Stimulated activated CD4-positive, alpha-beta T cell treated with anti-CD3 and anti-CD28 coated beads, Interleukin-1b, Interleukin-23, amount 100 ng/mL, for 48 hours (primary cell): Measurements from ENCODE around the gene P2RX4.
"Not testable (repeated sequence)": the region's sequence is repeated elsewhere in the genome, so short reads cannot be mapped to it uniquely, and the experiment has no call there.

ENCODE experiments used
- DNase-seq: peaks from one replicate; pipeline ENCODE4 v3.0.0-alpha.2; 2020

The P2RX4 gene

GRCh38 chr12:121209624-121210572 is at the start of gene P2RX4:
Gene P2RX4, plus strand, starts transcription at chr12:121210129. Its CDS starts 36 bp downstream, at chr12:121210165.
- peak; percentile 87 for DNase-seq

GRCh38 chr12:121162384-121162783 is 47.5 kb upstream of the P2RX4 start:
- no peak for DNase-seq

GRCh38 chr12:121162985-121163384 is 46.9 kb upstream of the P2RX4 start:
- DNase-seq = no peak

- not testable (repeated sequence) for DNase-seq
Observed at GRCh38 chr12:121164839-121165238, 45.1 kb upstream of the P2RX4 start.

- DNase-seq = no peak
Observed at GRCh38 chr12:121165316-121165715, 44.6 kb upstream of the P2RX4 start.

- no peak for DNase-seq
Observed at GRCh38 chr12:121166356-121166755, 43.6 kb upstream of the P2RX4 start.

- no peak for DNase-seq
Observed at GRCh38 chr12:121167232-121167820, 42.6 kb upstream of the P2RX4 start.

- no peak for DNase-seq
Observed at GRCh38 chr12:121167951-121168350, 42.0 kb upstream of the P2RX4 start.

- no peak for DNase-seq
Observed at GRCh38 chr12:121170151-121170550, 39.8 kb upstream of the P2RX4 start.

GRCh38 chr12:121170611-121171260 is 39.2 kb upstream of the P2RX4 start:
- no peak for DNase-seq

GRCh38 chr12:121172145-121172544 is 37.8 kb upstream of the P2RX4 start:
- DNase-seq = no peak

- no peak for DNase-seq
Observed at GRCh38 chr12:121175383-121176119, 34.4 kb upstream of the P2RX4 start.

- DNase-seq = no peak
Observed at GRCh38 chr12:121176826-121177529, 33.0 kb upstream of the P2RX4 start.

- no peak for DNase-seq
Observed at GRCh38 chr12:121181181-121181580, 28.7 kb upstream of the P2RX4 start.

- no peak for DNase-seq
Observed at GRCh38 chr12:121182222-121182893, 27.6 kb upstream of the P2RX4 start.

- DNase-seq = no peak
Observed at GRCh38 chr12:121184425-121184824, 25.5 kb upstream of the P2RX4 start.

GRCh38 chr12:121184984-121185889 is 24.7 kb upstream of the P2RX4 start:
- no peak for DNase-seq

GRCh38 chr12:121186826-121187225 is 23.1 kb upstream of the P2RX4 start:
- no peak for DNase-seq

- DNase-seq = no peak
Observed at GRCh38 chr12:121187501-121187900, 22.4 kb upstream of the P2RX4 start.

- DNase-seq = no peak
Observed at GRCh38 chr12:121188227-121188626, 21.7 kb upstream of the P2RX4 start.

GRCh38 chr12:121189131-121189530 is 20.8 kb upstream of the P2RX4 start:
- DNase-seq = no peak
